Hepatic stellate cell (primary cell): ENCODE measurements around the gene ALDH1L2.
"Not testable (repeated sequence)": the region's sequence is repeated elsewhere in the genome, so short reads cannot be mapped to it uniquely, and the experiment has no call there.

ENCODE experiments used
- DNase-seq: peaks from one replicate; pipeline ENCODE4 v3.0.0; 2011; ENCODE audit warnings: low spot score

The ALDH1L2 gene

DNA sequence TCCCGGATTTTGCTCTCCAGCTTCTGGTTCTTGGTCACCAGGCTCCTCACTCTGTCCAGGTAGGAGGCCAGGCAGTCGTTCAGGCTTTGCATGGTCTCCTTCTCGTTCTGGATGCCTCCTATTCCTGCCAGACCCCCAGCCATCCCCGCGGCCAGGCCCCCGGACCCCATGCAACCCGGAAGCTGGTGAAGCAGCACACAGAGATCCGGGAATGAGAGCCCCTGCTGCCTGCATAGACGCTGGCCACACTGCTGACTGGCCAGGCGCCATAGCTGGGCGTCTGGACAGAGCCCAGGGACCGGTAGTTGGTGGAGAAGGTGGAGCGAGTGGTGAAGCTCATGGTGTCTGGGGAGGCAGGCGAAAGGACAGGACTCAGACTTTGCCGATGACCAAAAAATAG lies 106.6 kb downstream of the ALDH1L2 start:
- DNase-seq = not testable (repeated sequence)

DNA sequence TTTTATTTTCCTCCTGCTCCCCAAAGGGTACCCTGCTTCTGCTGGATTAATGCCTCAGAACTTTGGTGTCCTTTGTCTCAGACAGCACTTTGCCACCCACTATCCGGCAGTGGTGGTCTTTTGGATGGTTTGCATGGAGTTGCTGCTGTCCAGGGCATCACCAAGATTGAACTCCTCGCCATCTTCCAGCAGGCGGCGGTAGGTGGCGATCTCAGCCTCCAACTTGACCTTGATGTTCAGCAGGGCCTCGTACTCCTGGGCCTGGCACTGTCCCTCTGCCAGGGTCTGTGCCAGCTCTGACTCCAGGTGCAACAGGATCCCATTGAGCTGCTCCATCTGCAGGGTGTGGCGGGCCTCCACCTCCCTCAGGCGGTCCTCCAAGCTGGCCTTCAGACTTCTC lies 107.6 kb downstream of the ALDH1L2 start:
- no peak for DNase-seq

DNA sequence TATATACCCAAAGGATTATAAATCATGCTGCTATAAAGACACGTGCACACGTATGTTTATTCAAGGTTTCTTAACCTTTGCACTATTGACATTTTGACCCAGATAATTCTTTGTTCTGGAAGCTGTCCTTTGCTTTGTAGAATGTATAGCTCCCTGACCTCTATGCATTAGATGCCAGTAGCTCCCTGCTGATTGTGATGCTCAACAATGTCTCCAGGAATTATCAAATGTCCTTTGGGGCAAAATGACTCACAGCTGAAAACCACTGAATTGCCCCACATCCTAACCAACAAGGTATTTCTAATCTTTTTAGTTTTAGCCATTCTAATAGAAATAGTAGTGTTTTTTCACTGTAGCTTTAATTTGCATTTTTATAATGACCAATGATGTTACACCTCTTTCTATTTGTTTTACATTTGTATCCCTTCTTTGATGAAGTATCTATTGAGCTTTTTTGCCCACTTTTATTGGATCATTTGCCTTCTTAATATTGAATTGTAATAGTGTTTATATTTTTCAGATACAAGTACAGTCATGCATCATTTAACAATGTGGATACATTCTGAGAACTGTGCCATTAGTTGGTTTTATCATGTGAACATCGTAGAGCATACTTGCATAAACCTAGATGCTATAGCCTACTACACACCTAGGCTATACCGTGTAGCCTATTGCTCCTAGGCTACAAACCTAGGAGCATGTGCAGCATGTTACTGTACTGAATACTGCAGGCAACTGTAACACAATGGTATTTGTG lies 108.5 kb downstream of the ALDH1L2 start:
- DNase-seq = peak; percentile 31

DNA sequence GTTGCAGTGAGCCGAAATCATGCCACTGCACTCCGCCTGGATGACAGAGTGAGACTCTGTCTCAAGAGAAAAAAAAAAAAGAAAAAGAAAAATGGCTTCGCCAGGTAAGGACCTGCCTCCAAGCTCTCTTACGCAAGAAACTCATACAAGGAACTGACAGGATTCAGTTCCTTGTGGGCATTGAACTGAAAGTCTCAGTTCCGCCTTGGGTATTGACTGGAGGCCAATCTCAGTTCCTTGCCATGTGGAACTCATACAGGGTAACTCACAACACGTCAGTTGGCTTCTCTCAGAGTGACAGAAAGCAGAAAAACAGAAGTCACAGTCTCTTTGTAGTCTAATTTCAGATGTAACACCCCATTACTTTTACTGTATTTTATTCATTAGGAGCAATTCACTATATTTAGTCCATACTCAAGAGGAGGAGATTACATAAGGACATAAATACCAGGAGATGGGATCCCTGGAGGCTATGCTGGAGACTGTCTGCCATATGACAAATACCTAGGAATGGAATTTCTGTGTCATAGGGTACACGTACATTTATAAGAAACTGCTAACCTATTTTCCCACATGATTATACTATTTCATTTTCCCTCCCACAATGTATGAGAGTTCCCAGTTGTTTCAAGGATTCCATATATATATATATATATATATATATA lies 109.5 kb downstream of the ALDH1L2 start:
- peak; percentile 29 for DNase-seq

DNA sequence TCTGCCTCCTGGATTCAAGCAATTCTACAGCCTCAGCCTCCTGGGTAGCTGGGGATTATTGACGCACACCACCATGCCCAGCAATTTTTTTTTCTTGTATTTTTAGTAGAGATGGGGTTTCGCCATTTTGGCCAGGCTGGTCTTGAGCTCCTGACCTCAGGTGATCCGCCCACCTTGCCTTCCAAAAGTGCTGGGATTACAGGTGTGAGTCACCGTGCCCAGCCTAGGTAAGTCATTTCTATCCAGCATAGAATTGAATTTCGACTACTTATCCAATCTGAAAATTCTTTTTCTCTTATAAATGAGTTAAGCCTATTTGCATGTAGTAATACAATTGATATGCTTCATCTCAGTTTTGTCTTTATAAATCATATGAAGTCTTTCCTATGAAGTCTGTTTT lies 111.0 kb downstream of the ALDH1L2 start:
- no peak for DNase-seq

DNA sequence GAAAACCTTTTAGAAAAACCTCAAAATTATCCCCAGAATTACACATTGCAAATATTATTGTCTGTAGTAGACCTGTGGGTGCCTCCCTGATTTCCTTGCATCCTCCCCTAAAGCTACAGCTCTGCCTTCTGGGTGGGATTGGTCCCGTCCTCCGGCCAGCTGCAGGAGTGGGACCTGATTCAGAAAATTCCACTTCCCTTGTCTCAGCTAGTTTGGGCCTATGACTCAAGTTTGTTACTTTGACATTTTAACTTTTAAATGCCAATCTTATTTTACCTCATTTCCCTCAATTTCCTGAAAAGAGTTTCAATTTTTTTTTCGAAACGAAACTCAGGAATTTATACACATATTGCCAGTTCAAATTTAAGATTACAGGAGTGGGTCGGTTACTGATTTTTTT lies 113.0 kb downstream of the ALDH1L2 start:
- DNase-seq = peak; percentile 21
